A549 treated with RU486 at 1 μM for 4 hours (cell line): ENCODE data around the gene UIMC1. TPM values are rescaled to one million over a fixed set of nuclear protein-coding genes. Genes with fewer than 3 reads are reported as not detected.

ENCODE experiments used
- total RNA-seq: library from RNA; stranded (reverse); fragments of 200-300 nt; extraction: Qiagen RNA extraction; gene quantifications from 5 replicates; pipeline ENCODE4 v1.2.3, GENCODE V29; 2022; ENCODE audit warnings: low read depth

Gene UIMC1
- 42.3 to 48.4 TPM (median 43.8 TPM) in 5 replicates for total RNA-seq

DNA sequence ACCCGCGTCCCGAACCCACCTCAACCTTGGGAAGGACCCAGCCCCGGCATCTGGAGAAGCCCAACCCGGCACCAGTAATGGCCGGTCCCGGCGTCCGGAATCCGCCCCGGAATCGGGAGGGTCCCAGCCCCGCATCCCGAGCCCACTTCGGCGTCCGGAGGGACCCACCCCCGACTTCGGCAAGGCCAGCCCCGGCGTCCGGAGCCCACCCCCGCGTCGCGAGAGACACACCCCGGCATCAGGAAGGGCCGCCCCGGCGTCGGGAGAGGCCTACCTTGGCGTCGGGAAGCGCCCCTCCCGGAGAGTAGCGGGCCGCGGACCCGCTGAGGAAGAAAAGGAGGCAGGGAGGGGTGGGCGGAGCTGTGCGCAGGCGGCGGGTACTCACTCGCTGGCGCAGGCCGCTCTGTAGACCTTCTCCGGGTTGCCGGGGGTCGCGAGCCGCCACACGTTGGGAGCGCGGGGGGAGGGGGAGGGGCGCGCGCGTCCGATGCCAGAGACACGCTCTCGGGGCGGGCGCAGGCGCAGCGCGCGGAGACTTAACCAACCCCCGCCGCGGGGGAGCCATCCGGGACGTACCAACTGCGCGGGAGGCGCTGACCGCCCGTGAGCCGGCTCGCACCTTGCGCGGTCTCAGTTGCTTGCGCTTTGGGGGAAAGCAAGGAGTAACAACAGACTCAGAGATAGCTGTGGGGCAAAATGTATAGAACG lies at the start of gene UIMC1:
Gene UIMC1 (minus strand): TSS at position 515 of the 708 bp plus-strand sequence. CDS start 24,164 bp downstream, outside the sequence.

GRCh38 chr5:177022386-177023302 lies 16.1 kb upstream of the UIMC1 start, which contains the start of gene ZNF346:
Gene ZNF346, plus strand, starts transcription at chr5:177022696. Its CDS starts 43 bp downstream, at chr5:177022739.

DNA sequence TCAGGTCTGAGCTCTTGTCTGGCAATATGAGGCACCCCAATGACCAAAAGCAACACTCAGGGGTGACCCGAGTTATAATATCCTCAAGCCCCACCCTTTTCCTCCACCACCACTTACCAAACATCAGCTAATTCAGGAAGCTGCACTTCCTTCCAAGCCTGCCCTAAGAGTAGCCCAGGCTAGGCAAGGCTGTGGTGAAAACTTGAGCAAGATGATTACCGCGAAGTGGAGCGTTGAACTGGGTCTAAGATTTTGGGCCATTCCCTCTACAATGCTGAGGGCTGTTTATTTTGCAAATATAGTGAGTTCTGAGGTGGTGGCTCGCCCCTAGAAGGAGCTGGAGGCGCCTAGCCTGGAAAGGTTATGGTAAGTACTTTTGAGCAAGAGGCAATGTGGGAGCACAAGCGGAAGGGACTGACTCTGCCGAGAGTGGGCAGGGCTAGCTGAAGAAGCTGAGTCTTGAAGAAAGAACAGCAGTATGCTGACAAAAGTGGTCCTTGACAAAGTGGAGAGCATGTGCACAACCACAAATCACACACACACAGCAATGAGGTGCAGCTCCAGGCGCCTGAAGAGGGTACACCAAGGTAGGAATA lies 107.2 kb downstream of the UIMC1 start, which contains the start of gene HK3:
Gene HK3 (minus strand): TSS at position 51 of the 596 bp plus-strand sequence. CDS start 3,187 bp downstream, outside the sequence.

Other genes with a start within 250 kb of the UIMC1 start
- gene UNC5A, start 196.2 kb downstream of the UIMC1 start, total RNA-seq = 0.13 to 0.41 TPM (median 0.27 TPM) in 5 replicates
- gene HK3, start 107.4 kb downstream of the UIMC1 start, total RNA-seq = not detected in 5 replicates
- gene ZNF346, start 15.9 kb upstream of the UIMC1 start, total RNA-seq = 9.2 to 11.1 TPM (median 10.2 TPM) in 5 replicates
- 15.9 to 24.1 TPM (median 23.2 TPM) in 5 replicates for gene FGFR4, start 80.1 kb upstream of the UIMC1 start, total RNA-seq
- gene NSD1, start 127.0 kb upstream of the UIMC1 start, total RNA-seq = 14.7 to 21.8 TPM (median 20.4 TPM) in 5 replicates